Measurements from ENCODE around the gene PPIB.
"Not testable (repeated sequence)": the region's sequence is repeated elsewhere in the genome, so short reads cannot be mapped to it uniquely, and the experiment has no call there.

PPIB gene

GRCh38 chr15:64110108-64110701, 52.6 kb downstream of the PPIB start:
- DNase-seq (ENCODE audit: low read depth): not testable (repeated sequence)

- no peak for DNase-seq (ENCODE audit: low read depth)
These were observed 55.5 kb downstream of the PPIB start for GRCh38 chr15:64107337-64107736.
